BLaER1 (cell line): ENCODE data around the gene NFYC.
A peak's percentile ranks its signal among the peaks of the same experiment; 100 is the strongest.
"Not testable (repeated sequence)": the region's sequence is repeated elsewhere in the genome, so short reads cannot be mapped to it uniquely, and the experiment has no call there.

Source experiments
- H3K27ac ChIP-seq: shearing (Covaris generic); formaldehyde crosslinking; 2 replicates; pipeline ENCODE4 v1.8.1; 2022
- H3K27me3 ChIP-seq: shearing (Covaris generic); formaldehyde crosslinking; 2 replicates; pipeline ENCODE4 v1.8.1; 2022
- H3K36me3 ChIP-seq: shearing (Covaris generic); formaldehyde crosslinking; 2 replicates; pipeline ENCODE4 v1.8.1; 2022
- H3K4me1 ChIP-seq: shearing (Covaris generic); formaldehyde crosslinking; 2 replicates; pipeline ENCODE4 v1.8.1; 2022
- H3K4me2 ChIP-seq: shearing (Covaris generic); formaldehyde crosslinking; 2 replicates; pipeline ENCODE4 v1.8.1; 2022
- H3K4me3 ChIP-seq: shearing (Covaris generic); formaldehyde crosslinking; 2 replicates; pipeline ENCODE4 v1.8.1; 2022
- H3K9ac ChIP-seq: shearing (Covaris generic); formaldehyde crosslinking; 2 replicates; pipeline ENCODE4 v1.8.1; 2022
- H3K9me3 ChIP-seq: shearing (Covaris generic); formaldehyde crosslinking; 2 replicates; pipeline ENCODE4 v1.8.1; 2022
- H4K20me1 ChIP-seq: shearing (Covaris generic); formaldehyde crosslinking; 2 replicates; pipeline ENCODE4 v1.8.1; 2022
- Cebpa-rat ChIP-seq: shearing (Covaris generic); IDR thresholded peaks from 2 replicates; pipeline ENCODE4 v1.8.1; 2022

The NFYC gene

GRCh38 chr1:40687661-40688060 lies 3.8 kb upstream of the NFYC start:
- no peak overlapping the region for H3K27ac ChIP-seq
- peaks cover 22% of the 10 kb centered on the region for H3K36me3 ChIP-seq
- peaks cover 15% of the 10 kb centered on the region for H3K4me1 ChIP-seq
- TF ChIP-seq Cebpa-rat = no peak
- H3K9me3 ChIP-seq = no peaks in the 10 kb centered on the region
- H3K4me3 ChIP-seq = no peak overlapping the region
- no peaks in the 10 kb centered on the region for H3K27me3 ChIP-seq
- peaks cover 7% of the 10 kb centered on the region; the same call in 1 of the 2 replicates for H4K20me1 ChIP-seq
- no peak overlapping the region for H3K4me2 ChIP-seq
- no peak overlapping the region for H3K9ac ChIP-seq

- H4K20me1 ChIP-seq = peaks cover 7% of the 10 kb centered on the region; the same call in 1 of the 2 replicates
- no peak overlapping the region for H3K9ac ChIP-seq
- H3K4me3 ChIP-seq = no peak overlapping the region
- H3K27ac ChIP-seq = no peak overlapping the region
- H3K4me1 ChIP-seq = peaks cover 32% of the 10 kb centered on the region
- TF ChIP-seq Cebpa-rat = no peak
- H3K4me2 ChIP-seq = no peak overlapping the region
- H3K9me3 ChIP-seq = no peaks in the 10 kb centered on the region
- peaks cover 22% of the 10 kb centered on the region for H3K36me3 ChIP-seq
- no peaks in the 10 kb centered on the region for H3K27me3 ChIP-seq
These were observed 1.8 kb upstream of the NFYC start for GRCh38 chr1:40689737-40690136.

- H4K20me1 ChIP-seq = peaks cover 7% of the 10 kb centered on the region
- peak overlapping the region; percentile 90 for H3K4me2 ChIP-seq
- peak overlapping the region; percentile 100 for H3K27ac ChIP-seq
- no peak for TF ChIP-seq Cebpa-rat
- H3K9ac ChIP-seq = peak overlapping the region; percentile 100
- no peaks in the 10 kb centered on the region for H3K9me3 ChIP-seq
- H3K27me3 ChIP-seq = no peaks in the 10 kb centered on the region
- H3K36me3 ChIP-seq = peaks cover 14% of the 10 kb centered on the region
- peak overlapping the region; percentile 82 for H3K4me3 ChIP-seq
- peaks cover 34% of the 10 kb centered on the region for H3K4me1 ChIP-seq
These were observed 550 bp upstream of the NFYC start for GRCh38 chr1:40690771-40691537.

GRCh38 chr1:40692429-40692895 lies 958 bp downstream of the NFYC start:
- Histone ChIP-seq H3K9ac (peak overlapping the region; percentile 100), H3K4me1 (peaks cover 34% of the 10 kb centered on the region), H3K4me2 (peak overlapping the region; percentile 90), H3K27me3 (no peaks in the 10 kb centered on the region), H3K36me3 (peaks cover 12% of the 10 kb centered on the region; the same call in 1 of the 2 replicates), H3K27ac (peak overlapping the region; percentile 100), H3K4me3 (peak overlapping the region; percentile 82), H3K9me3 (no peaks in the 10 kb centered on the region), H4K20me1 (peaks cover 22% of the 10 kb centered on the region)
- no peak for TF ChIP-seq Cebpa-rat

GRCh38 chr1:40693425-40693824 lies 1.9 kb downstream of the NFYC start:
- no peak for TF ChIP-seq Cebpa-rat
- Histone ChIP-seq H3K36me3 (peaks cover 22% of the 10 kb centered on the region; the same call in 1 of the 2 replicates), H3K4me2 (peak overlapping the region; percentile 90), H4K20me1 (peaks cover 30% of the 10 kb centered on the region), H3K27ac (no peak overlapping the region), H3K4me1 (peaks cover 37% of the 10 kb centered on the region), H3K27me3 (no peaks in the 10 kb centered on the region), H3K9ac (peak overlapping the region; percentile 100; the same call in 1 of the 2 replicates), H3K4me3 (no peak overlapping the region), H3K9me3 (no peaks in the 10 kb centered on the region)

GRCh38 chr1:40694353-40694874 lies 2.9 kb downstream of the NFYC start:
- TF ChIP-seq Cebpa-rat = no peak

GRCh38 chr1:40696294-40696693 lies 4.8 kb downstream of the NFYC start:
- Histone ChIP-seq H4K20me1 (peaks cover 51% of the 10 kb centered on the region; the same call in 1 of the 2 replicates), H3K4me1 (peaks cover 48% of the 10 kb centered on the region), H3K4me2 (no peak overlapping the region), H3K27me3 (no peaks in the 10 kb centered on the region), H3K36me3 (peaks cover 22% of the 10 kb centered on the region), H3K9me3 (no peaks in the 10 kb centered on the region), H3K27ac (no peak overlapping the region), H3K4me3 (no peak overlapping the region), H3K9ac (no peak overlapping the region)
- no peak for TF ChIP-seq Cebpa-rat

More at GRCh38 chr1:40694353-40694874, 2.9 kb downstream of the NFYC start:
- no peak overlapping the region for H3K4me3 ChIP-seq
- peaks cover 22% of the 10 kb centered on the region; the same call in 1 of the 2 replicates for H3K36me3 ChIP-seq
- peaks cover 47% of the 10 kb centered on the region for H3K4me1 ChIP-seq
- H3K27me3 ChIP-seq = no peaks in the 10 kb centered on the region
- H3K9me3 ChIP-seq = no peaks in the 10 kb centered on the region
- no peak overlapping the region for H3K27ac ChIP-seq
- no peak overlapping the region for H3K4me2 ChIP-seq
- peaks cover 38% of the 10 kb centered on the region for H4K20me1 ChIP-seq
- no peak overlapping the region for H3K9ac ChIP-seq

- Histone ChIP-seq H3K36me3 (peaks cover 22% of the 10 kb centered on the region), H3K27me3 (no peaks in the 10 kb centered on the region), H4K20me1 (peaks cover 63% of the 10 kb centered on the region; the same call in 1 of the 2 replicates), H3K4me2 (no peak overlapping the region), H3K9ac (no peak overlapping the region), H3K4me3 (no peak overlapping the region), H3K4me1 (peaks cover 60% of the 10 kb centered on the region), H3K27ac (no peak overlapping the region), H3K9me3 (no peaks in the 10 kb centered on the region)
- no peak for TF ChIP-seq Cebpa-rat
These were observed 5.9 kb downstream of the NFYC start for GRCh38 chr1:40697436-40697835.

- no peak overlapping the region for H3K27ac ChIP-seq
- H3K4me2 ChIP-seq = no peak overlapping the region
- H3K4me3 ChIP-seq = no peak overlapping the region
- H3K36me3 ChIP-seq = peaks cover 22% of the 10 kb centered on the region
- TF ChIP-seq Cebpa-rat = no peak
- H3K27me3 ChIP-seq = no peaks in the 10 kb centered on the region
- peaks cover 63% of the 10 kb centered on the region for H4K20me1 ChIP-seq
- peaks cover 37% of the 10 kb centered on the region for H3K4me1 ChIP-seq
- no peaks in the 10 kb centered on the region for H3K9me3 ChIP-seq
- H3K9ac ChIP-seq = no peak overlapping the region
These were observed 8.3 kb downstream of the NFYC start for GRCh38 chr1:40699787-40700186.

GRCh38 chr1:40701684-40702083 lies 10.2 kb downstream of the NFYC start:
- H3K27me3 ChIP-seq = no peaks in the 10 kb centered on the region
- peak overlapping the region; percentile 38 for H3K4me2 ChIP-seq
- H4K20me1 ChIP-seq = peaks cover 56% of the 10 kb centered on the region
- H3K9me3 ChIP-seq = peaks cover 12% of the 10 kb centered on the region
- H3K4me1 ChIP-seq = peaks cover 34% of the 10 kb centered on the region
- H3K4me3 ChIP-seq = no peak overlapping the region
- H3K9ac ChIP-seq = 0 out of 2 replicates have a peak overlapping the region, but pooled peaks have one; percentile 32
- TF ChIP-seq Cebpa-rat = no peak
- H3K27ac ChIP-seq = no peak overlapping the region
- H3K36me3 ChIP-seq = peaks cover 27% of the 10 kb centered on the region

- peaks cover 34% of the 10 kb centered on the region for H3K4me1 ChIP-seq
- peaks cover 23% of the 10 kb centered on the region for H3K36me3 ChIP-seq
- H3K27me3 ChIP-seq, H3K27ac ChIP-seq, H3K4me2 ChIP-seq, H3K4me3 ChIP-seq, H3K9ac ChIP-seq: not testable (repeated sequence)
- H4K20me1 ChIP-seq = peaks cover 44% of the 10 kb centered on the region
- H3K9me3 ChIP-seq = peaks cover 22% of the 10 kb centered on the region
These were observed 11.3 kb downstream of the NFYC start for GRCh38 chr1:40702810-40703209.
